SK-N-MC (cell line): ENCODE data around the gene JSRP1.

Source experiments
- EZH2 ChIP-seq: fragments of 200-600 bp; sonication (generic); IDR thresholded peaks from one replicate; pipeline ENCODE4 v1.6.1; 2017; ENCODE audit warnings: antibody characterized with exemption
- POLR2AphosphoS5 ChIP-seq: IDR thresholded peaks from 2 replicates; pipeline ENCODE4 v1.6.1; 2012; ENCODE audit warnings: mild to moderate bottlenecking, low read depth, low read length, borderline replicate concordance

DNA sequence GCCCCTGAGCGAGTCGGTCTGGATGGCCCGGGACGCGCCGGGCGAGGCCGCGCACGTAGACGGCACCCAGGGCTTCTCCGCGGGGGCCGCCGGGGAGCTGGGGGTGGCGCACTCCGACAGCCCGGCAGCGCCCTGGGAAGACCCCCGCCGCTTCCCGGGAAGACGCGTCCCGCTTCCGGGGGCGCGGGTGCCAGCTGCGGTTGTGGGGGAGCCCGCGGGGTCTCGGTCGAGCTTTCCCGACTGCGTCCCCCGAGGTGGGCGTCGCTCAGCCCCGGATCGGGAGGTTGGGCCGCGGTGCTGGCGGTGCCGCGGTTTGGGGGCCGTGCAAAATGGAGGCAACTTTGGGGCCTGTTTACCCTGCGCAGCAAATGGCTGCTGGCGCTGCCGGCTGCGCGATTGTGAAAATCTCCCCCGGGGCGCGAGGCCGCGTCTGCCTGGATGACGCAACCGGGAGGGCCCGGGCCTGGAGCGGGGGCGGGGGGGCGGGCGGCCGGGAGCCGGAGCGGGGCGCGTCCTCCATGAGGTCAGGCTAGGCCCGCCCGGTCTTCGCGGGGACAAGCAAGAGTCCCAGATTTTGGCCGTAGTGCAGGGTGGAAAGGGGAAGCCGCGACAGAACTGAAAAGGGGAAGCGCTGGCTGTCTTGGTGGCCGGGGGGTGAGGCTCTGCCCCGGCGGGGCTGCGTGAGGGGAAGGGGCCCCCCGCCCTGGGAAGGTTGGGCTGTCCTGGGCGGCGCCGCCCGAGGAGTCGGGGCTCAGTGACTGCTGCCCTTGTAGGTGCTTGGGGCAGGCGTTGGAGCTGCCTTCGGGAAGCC is 14.4 kb upstream of the JSRP1 start:
- TF ChIP-seq POLR2AphosphoS5 (no peak; the same call in 1 of the 2 replicates), EZH2 (no peak)
